IPS-18c (cell line): ENCODE measurements around the gene XPC.
"Not testable (repeated sequence)": the region's sequence is repeated elsewhere in the genome, so short reads cannot be mapped to it uniquely, and the experiment has no call there.

ENCODE experiments used
- H3K4me3 ChIP-seq: 2 replicates; pipeline ENCODE4 v1.7.0; 2013; ENCODE audit warnings: low read depth, mild to moderate bottlenecking, low read length, moderate library complexity; ENCODE audit not compliant: insufficient read depth
- H3K9me3 ChIP-seq: one replicate; pipeline ENCODE4 v1.6.1; 2013; ENCODE audit warnings: mild to moderate bottlenecking, low read length, moderate library complexity; ENCODE audit not compliant: control insufficient read depth, insufficient read depth

Gene XPC

DNA sequence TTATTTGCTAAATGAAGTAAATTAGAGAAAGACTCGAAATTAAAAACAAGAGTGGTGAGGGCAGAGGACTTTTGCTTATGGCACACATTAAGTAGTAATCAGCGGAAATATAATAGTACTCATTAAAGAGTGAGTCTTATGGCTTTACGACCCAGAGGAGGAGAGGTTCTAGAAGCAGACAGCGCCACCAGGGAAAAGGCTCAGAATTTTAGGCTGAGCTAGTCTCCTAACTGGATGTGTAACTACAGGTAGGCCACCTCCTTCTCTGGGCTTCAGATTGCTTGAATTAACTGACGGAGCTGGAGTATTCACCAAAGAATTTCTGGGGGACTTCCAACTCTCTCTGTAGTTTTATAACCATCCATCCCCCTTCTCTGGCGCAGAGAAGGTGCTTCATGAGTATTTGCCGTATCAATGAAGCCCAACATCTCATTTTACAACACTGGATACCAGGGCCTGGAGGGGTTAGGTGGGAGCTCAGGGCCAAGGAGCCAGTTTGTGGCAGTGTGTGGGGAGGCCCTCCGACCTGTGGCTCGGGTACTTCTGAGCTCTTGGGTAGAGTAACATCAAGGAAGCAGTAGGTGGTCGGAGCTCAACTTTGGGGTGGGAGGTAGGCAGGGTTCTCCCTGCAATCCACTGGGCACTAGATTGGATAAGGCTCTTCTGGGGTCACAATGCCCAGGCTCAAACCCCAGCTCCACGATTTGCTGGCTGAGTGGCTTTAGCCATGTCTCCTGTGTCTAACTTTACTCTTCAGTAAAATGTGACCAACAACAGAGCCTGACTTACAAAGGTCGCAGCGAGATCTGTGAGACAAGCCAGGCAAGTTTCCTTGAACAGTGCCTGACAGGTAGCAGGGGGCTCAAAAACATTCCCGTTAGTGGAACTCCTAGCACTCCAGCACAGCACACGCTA, 54.8 kb downstream of the XPC start:
- no peaks in the 10 kb centered on the region for H3K9me3 ChIP-seq
- peak overlapping the region; percentile 95 for H3K4me3 ChIP-seq

- H3K4me3 ChIP-seq: no peak overlapping the region
- H3K9me3 ChIP-seq: no peaks in the 10 kb centered on the region
Observed at GRCh38 chr3:14122301-14122700, 56.1 kb downstream of the XPC start.

DNA sequence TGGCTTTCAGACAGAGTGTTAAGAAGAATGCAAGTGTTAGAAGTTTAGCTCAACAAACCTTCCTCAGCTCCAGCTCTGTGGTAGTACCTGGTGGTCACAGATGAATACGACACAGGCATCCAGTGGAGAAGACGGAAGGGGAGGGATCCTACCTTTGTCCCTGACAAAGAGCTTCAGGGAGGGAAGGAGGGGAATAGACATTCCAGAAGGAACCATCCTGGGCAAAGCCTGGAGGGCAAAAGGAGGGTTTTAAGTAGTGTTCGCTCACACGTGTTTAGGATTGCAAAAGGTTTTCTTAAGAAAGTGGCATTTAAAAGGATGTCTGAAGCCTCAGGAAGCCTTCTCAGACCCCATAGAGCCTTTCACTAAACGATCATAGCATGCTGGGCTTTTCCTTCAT, 56.5 kb downstream of the XPC start:
- Histone ChIP-seq H3K4me3 (no peak overlapping the region), H3K9me3 (no peaks in the 10 kb centered on the region)

- H3K4me3 ChIP-seq, H3K9me3 ChIP-seq: not testable (repeated sequence)
Observed at GRCh38 chr3:14120921-14121448, 57.4 kb downstream of the XPC start.

DNA sequence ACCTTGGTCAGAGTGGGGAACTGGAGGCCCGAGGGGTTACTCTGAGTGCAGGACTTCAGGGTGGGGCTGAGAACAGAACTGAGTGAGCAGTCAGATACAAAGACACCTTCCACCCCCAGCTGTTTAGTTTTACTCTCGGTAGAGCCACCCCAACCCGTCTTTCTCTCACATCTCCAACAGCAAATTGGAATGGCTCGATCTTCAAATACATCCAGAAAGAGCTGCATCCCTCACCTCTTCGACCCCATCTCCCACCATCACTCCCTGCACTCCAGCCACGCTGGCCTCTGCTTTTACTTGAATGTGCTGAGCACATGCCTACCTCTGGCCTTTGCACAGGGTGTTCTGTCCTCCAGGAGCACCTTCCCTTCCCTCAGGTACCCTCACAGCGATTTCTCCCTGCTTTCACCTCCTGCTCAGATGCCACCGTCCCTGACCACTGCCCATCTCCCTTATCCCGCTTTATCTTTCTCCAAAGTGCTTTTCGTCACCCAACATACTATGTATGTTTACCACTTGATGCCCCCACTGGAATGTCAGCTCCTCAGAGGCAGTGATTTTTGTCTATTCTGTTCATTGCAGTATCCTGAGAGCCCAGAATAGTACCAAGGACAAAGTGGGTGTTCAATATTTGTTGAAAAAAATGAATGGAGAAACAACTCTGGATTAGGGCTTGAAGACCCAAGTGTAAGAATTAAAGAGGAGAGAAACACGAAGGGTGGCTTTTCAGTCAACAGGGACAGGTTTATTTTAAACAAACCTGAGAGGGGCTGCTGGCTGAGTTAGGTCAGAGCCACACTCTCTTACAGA, 58.1 kb downstream of the XPC start:
- no peaks in the 10 kb centered on the region for H3K9me3 ChIP-seq
- no peak overlapping the region for H3K4me3 ChIP-seq

- Histone ChIP-seq H3K9me3 (no peaks in the 10 kb centered on the region), H3K4me3 (no peak overlapping the region)
Observed at GRCh38 chr3:14119651-14120050, 58.8 kb downstream of the XPC start.

DNA sequence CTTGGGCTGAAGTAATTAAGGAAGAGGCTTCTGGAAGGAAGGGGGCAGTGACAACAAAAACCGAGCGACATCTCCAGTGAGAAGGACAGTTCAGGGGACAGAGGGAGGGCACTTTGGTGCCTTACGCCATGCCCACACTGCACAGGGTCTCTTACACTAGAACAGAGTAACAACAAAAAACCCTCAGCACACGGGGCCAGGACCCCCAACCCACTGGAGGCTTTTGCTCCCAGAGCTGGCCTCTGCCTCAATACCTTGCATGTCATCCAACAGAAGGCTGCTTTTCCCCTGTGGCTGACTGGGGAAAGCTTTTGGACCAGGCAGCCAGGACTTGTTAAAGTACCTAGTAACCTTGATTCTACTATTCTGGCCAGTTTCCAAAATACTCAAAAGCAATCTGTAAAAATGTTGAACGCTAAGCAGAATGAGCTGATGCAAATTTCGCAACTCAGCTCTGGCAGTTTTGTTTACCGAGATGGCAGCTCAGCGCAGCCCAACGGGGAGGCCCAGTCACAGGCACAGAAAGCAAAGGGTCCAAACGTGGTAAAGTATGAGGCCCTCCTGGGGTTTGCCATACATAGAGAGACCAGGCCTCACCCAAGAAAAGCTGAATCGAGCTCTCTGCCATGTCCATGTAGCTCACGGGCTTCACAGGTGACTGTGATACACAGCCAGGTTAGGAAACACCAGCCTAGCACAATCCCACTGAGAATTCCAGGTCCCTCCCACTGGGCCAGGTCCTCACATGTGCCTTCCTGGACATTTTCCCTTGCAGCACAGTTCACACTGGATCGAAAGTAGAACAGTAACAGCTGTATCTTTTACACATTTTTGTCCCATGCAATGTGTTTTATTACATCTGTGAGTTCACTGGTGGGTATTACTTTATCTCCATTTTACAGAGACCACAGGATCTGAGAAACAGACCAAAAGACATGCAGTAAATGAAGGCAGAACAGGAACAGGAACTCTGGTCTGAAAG, 59.7 kb downstream of the XPC start:
- no peak overlapping the region for H3K4me3 ChIP-seq
- H3K9me3 ChIP-seq: no peaks in the 10 kb centered on the region

GRCh38 chr3:14117468-14118399, 60.7 kb downstream of the XPC start:
- no peak overlapping the region for H3K4me3 ChIP-seq
- H3K9me3 ChIP-seq: no peaks in the 10 kb centered on the region

DNA sequence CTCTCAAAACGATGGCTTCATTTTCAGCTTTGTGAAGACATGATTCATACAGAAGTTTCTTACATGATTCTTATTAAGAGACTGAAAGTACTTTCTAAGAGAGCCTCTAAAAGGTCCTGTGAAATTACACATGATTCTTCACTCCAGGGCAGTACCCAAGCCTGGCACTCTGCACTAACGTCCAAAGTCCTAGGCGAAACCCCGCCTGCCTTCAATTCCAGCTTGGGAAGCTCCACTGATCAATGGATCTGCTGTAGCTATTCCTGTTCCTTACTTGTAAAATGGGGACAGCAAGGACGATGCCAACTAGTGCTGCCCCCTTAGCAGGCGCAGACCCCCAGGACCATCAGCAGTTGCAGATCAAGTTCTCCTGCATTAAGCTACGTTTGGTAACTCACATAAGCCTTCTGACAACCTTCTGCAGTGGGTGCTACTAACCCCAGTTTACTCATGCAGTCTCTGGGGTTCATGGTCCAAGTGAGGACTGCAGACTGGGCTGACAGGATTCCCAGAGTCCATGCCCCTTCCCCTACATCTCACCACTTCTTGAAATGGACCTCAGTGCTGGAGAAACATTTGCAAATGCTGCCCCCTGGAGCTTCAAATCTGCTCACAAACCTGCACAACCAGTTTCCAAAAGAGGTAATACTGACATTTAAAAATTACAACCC, 64.3 kb downstream of the XPC start:
- no peaks in the 10 kb centered on the region for H3K9me3 ChIP-seq
- no peak overlapping the region for H3K4me3 ChIP-seq

- Histone ChIP-seq H3K4me3 (no peak overlapping the region), H3K9me3 (no peaks in the 10 kb centered on the region)
Observed at GRCh38 chr3:14110699-14111098, 67.7 kb downstream of the XPC start.

DNA sequence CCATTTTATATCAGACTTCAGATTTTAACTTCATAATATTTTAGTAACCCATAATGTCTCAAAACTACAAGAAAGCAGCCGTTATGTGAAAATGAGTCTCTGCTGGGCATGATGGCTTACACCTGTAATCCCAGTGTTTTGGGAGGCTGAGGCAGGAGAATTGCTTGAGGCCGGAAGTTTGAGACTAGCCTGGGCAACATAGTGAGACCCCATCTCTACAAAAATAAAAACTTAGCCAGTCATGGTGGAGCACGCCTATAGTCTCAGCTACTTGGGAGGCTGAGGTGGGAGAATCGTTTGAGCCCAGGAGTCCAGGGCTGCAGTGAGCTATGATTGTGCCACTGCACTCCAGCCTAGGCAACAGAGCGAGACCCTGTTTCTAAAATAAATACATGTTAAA, 68.6 kb downstream of the XPC start:
- H3K9me3 ChIP-seq, H3K4me3 ChIP-seq: not testable (repeated sequence)

DNA sequence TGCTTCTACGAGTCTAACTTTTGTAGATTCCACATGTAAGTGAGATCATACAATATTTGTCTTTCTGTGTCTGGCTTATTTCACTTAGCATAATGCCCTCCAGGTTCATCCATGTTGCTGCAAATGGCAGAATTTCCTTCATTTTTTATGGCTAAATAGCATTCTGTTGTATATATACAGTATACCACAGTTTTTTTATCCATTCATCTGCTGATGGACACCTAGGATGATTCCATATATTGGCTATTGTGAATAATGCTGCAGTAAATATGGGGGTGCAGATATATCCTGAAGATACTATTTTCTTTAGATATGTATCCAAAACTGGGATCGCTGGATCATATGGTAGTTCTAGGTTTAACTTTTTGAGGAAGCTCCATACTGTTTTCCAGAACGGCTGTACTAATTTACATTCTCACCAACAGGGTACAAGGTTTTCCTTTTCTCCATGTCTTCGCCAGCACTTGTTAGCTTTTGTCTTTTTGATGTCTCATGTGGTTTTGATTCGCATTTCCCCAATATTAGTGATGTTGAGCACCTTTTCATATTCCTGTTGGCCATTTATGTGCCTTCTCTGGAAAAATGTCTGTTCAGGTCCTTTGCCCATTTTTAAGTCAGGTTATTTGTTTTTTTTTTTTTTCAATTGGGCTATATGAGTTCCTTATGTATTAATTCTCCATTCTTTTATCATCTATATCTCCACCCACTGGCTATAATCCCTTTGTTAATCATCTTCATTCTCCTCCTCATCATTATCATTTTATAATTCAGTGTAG, 80.6 kb downstream of the XPC start:
- H3K9me3 ChIP-seq: no peaks in the 10 kb centered on the region
- no peak overlapping the region for H3K4me3 ChIP-seq

- H3K9me3 ChIP-seq: no peaks in the 10 kb centered on the region
- H3K4me3 ChIP-seq: no peak overlapping the region
Observed at GRCh38 chr3:14096742-14097141, 81.7 kb downstream of the XPC start.
